Thymus (tissue), 11 donors: ENCODE measurements around the gene KMT2B. TPM values are rescaled to one million over a fixed set of nuclear protein-coding genes. Genes with fewer than 3 reads are reported as not detected.

Experiments used
- DNase-seq, 9 donors: peaks; one replicate each; pipeline ENCODE4 v3.0.0-alpha.2; 2013; ENCODE audit warnings: low spot score in 9 of 9, low read depth in 6 of 9, missing footprints in 1 of 9
- H3K27ac ChIP-seq, 2 donors: one replicate each; pipeline ENCODE4 v1.5.1; 2013; ENCODE audit warnings: control low read depth in 1 of 2, low read depth in 1 of 2, low read length in 1 of 2, mild to moderate bottlenecking in 1 of 2, moderate library complexity in 1 of 2
- H3K27me3 ChIP-seq, 2 donors: one replicate each; pipeline ENCODE4 v1.5.1; 2013; ENCODE audit warnings: low read length in 1 of 2; ENCODE audit not compliant: control insufficient read depth in 2 of 2, insufficient read depth in 1 of 2
- H3K36me3 ChIP-seq, 2 donors: one replicate each; pipeline ENCODE4 v1.5.1; 2013; ENCODE audit warnings: low read length in 1 of 2, mild to moderate bottlenecking in 1 of 2, moderate library complexity in 1 of 2; ENCODE audit not compliant: control insufficient read depth in 2 of 2, insufficient read depth in 2 of 2
- H3K4me1 ChIP-seq, 2 donors: one replicate each; pipeline ENCODE4 v1.5.1; 2013; ENCODE audit warnings: low read length in 2 of 2; ENCODE audit not compliant: control insufficient read depth in 2 of 2, insufficient read depth in 2 of 2
- H3K4me3 ChIP-seq, 2 donors: one replicate each; pipeline ENCODE4 v1.5.1; 2013; ENCODE audit warnings: low read length in 2 of 2, control low read depth in 1 of 2, mild to moderate bottlenecking in 1 of 2
- H3K9me3 ChIP-seq, 2 donors: one replicate each; pipeline ENCODE4 v1.5.1; 2013; ENCODE audit warnings: low read length in 1 of 2, mild to moderate bottlenecking in 1 of 2; ENCODE audit not compliant: control insufficient read depth in 2 of 2, insufficient read depth in 1 of 2
- WGBS: extraction: QIAGEN DNeasy Blood & Tissue Kit; methylation state at CpG from one replicate; pipeline ENCODE4 v1.1.7; 2013; 5-methylcytosine and 5-hydroxymethylcytosine counted together
- polyA plus RNA-seq: library from polyadenylated mRNA; stranded (reverse); fragments of 200-250 nt; gene quantifications from one replicate; pipeline ENCODE4 v1.2.3, GENCODE V29; 2013
- total RNA-seq: library from RNA; stranded (reverse); fragments of 120-200 nt; gene quantifications from one replicate; pipeline ENCODE4 v1.2.4, GENCODE V29; 2013
- donor health status: healthy.

Gene KMT2B
- total and polyA plus RNA-seq, 2 donors = 5.2 to 39.0 TPM

DNA sequence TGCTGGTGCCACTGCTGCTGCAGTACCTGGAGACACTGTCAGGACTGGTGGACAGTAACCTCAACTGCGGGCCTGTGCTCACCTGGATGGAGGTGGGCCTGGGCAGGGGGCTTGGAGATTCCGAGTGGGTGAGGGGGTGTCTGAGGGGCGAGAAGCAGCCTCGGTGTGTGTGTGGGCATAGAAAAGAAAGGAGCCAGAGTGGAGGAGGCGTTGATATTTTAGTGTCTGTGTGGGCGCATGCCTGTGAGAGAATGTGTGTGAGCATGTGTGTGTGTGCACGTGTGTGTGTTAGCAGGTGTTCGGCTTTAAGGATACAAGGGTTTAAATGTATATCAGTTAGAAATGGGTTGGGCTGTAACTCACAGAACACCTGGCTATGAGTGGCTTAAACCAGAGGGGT, 61.2 kb downstream of the KMT2B start:
- Histone ChIP-seq H3K4me1 (peaks cover 7 to 13% of the 10 kb centered on the region in 2 donors), H3K9me3 (no peaks in the 10 kb centered on the region), H3K36me3 (peaks cover 37 to 58% of the 10 kb centered on the region in 2 donors), H3K27me3 (no peaks in the 10 kb centered on the region), H3K4me3 (no peak overlapping the region), H3K27ac (no peak overlapping the region)
- no peak for DNase-seq
- WGBS = 96% methylated on average over 8 of the region's 8 CpGs

DNA sequence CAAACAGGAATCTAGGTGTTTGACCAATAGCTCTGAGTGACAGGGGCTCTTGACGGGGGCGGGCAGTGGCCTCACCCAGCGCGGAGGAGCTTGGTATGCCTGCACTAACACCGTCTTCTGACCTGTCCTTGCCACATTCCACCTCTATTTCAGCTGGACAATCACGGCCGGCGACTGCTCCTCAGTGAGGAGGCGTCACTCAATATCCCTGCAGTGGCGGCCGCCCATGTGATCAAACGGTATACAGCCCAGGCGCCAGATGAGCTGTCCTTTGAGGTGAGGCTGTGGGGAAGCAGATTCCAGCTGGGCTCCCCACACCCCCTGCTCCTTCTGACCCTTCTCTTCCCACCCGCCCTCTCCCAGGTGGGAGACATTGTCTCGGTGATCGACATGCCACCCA, 62.3 kb downstream of the KMT2B start:
- 98% methylated on average over 16 of the region's 16 CpGs for WGBS
- H3K36me3 ChIP-seq = peaks cover 37 to 68% of the 10 kb centered on the region in 2 donors

DNA sequence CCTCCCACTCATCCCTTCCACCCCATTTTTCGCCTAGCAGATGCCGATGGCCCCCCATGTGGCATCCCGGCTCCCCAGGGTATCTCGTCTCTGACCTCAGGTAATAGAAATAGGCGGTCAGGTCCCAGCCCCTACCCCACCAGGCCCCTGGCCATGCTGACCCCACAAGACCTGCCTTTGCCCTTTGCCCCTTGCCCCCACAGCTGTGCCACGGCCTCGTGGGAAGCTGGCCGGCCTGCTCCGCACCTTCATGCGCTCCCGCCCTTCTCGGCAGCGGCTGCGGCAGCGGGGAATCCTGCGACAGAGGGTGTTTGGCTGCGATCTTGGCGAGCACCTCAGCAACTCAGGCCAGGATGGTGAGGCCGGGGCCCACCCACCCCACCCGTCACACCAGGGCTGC, 62.9 kb downstream of the KMT2B start:
- Histone ChIP-seq H3K4me3 (no peak overlapping the region), H3K27ac (no peak overlapping the region), H3K9me3 (no peaks in the 10 kb centered on the region), H3K27me3 (no peaks in the 10 kb centered on the region), H3K36me3 (peaks cover 38 to 75% of the 10 kb centered on the region in 2 donors), H3K4me1 (peaks cover 6 to 7% of the 10 kb centered on the region in 2 donors)
- no peak for DNase-seq
- 98% methylated on average over 20 of the region's 20 CpGs for WGBS

More for the DNA sequence above, 62.3 kb downstream of the KMT2B start:
- Histone ChIP-seq H3K4me3 (no peak overlapping the region), H3K27me3 (no peaks in the 10 kb centered on the region), H3K4me1 (peaks cover 6 to 7% of the 10 kb centered on the region in 2 donors), H3K27ac (no peak overlapping the region), H3K9me3 (no peaks in the 10 kb centered on the region)
- no peak for DNase-seq

DNA sequence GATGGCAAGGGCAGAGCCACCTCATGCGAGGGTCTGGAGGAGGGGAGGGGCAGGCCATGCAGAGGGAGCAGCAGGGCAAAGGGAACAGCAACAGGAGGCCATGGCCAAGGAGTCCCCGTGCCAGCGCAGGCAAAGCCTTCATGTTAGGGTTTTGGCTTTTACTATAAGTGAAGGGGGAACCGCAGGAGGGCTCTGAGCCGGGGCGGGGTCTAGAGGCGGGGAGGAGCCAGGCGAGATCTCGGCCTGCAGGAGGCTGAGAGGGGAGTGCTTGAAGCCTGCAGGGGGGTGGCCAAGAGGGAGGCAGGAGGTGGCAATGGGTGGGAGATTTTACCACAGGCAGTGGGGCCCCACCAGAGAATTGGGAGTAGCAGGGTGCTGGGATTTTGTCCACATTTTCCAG, 63.8 kb downstream of the KMT2B start:
- Histone ChIP-seq H3K27ac (no peak overlapping the region), H3K9me3 (no peaks in the 10 kb centered on the region), H3K27me3 (no peaks in the 10 kb centered on the region), H3K4me1 (peaks cover 0 to 4% of the 10 kb centered on the region in 2 donors), H3K4me3 (no peak overlapping the region), H3K36me3 (peaks cover 45 to 81% of the 10 kb centered on the region in 2 donors)
- DNase-seq = no peak
- 96% methylated on average over 9 of the region's 9 CpGs for WGBS

DNA sequence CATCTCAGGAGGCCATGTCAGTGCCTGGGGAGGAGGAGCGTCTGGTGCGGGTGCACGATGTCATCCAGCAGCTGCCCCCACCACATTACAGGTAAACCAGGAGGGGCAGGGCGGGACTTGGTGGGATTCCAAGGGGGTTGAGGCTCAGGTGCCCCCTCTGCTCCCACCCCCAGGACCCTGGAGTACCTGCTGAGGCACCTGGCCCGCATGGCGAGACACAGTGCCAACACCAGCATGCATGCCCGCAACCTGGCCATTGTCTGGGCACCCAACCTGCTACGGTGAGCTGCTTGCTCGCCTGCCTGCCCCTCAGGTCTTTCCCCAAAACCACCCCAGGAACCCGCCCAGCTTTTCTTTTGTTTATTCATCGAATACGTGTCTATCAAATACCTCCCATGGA, 64.8 kb downstream of the KMT2B start:
- Histone ChIP-seq H3K4me3 (no peak overlapping the region), H3K9me3 (no peaks in the 10 kb centered on the region), H3K27ac (no peak overlapping the region), H3K27me3 (no peaks in the 10 kb centered on the region), H3K36me3 (peaks cover 45 to 91% of the 10 kb centered on the region in 2 donors), H3K4me1 (no peaks in the 10 kb centered on the region)
- no peak for DNase-seq
- WGBS = 97% methylated on average over 12 of the region's 12 CpGs

DNA sequence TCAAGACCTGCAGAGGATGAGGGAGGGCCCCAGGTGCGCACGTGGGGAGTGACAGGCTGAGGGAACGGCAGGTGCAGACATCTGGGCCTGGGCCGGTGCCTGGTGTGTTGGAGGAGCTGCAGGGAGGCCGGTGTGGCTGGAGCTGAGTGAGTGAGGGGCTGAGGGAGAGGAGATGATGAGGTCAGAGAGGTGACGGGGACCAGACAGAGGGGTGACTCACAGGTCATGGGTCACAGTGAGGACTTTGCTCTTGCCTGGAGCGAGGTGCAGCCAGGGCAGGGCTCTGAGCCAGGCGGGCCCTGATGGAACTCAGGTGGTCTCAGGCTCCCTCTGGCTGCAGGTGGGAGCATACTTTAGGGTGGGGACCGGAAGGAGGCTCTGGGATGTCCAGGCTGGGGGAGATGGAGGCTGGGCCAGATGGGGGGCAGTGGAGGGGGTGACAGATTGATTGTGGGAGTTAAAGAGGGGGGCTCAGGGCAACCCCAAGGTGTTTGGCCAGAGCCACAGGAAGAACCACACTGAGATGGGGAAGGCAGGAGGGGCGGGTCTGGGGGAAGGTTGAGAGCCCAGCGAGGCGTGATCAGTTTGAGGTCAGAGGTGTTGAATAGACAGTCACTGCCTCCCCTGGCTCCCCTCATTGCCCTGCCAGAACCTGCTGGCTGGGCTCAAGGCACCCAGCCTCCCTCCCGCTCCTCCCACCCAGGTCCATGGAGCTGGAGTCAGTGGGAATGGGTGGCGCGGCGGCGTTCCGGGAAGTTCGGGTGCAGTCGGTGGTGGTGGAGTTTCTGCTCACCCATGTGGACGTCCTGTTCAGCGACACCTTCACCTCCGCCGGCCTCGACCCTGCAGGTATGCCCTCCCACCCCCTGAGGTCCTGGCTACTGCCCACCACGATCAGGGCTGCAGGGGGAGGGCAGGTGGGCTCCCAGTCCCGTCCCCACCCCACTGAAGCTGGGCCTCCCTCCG, 65.9 kb downstream of the KMT2B start:
- H3K36me3 ChIP-seq = peaks cover 36 to 87% of the 10 kb centered on the region in 2 donors

DNA sequence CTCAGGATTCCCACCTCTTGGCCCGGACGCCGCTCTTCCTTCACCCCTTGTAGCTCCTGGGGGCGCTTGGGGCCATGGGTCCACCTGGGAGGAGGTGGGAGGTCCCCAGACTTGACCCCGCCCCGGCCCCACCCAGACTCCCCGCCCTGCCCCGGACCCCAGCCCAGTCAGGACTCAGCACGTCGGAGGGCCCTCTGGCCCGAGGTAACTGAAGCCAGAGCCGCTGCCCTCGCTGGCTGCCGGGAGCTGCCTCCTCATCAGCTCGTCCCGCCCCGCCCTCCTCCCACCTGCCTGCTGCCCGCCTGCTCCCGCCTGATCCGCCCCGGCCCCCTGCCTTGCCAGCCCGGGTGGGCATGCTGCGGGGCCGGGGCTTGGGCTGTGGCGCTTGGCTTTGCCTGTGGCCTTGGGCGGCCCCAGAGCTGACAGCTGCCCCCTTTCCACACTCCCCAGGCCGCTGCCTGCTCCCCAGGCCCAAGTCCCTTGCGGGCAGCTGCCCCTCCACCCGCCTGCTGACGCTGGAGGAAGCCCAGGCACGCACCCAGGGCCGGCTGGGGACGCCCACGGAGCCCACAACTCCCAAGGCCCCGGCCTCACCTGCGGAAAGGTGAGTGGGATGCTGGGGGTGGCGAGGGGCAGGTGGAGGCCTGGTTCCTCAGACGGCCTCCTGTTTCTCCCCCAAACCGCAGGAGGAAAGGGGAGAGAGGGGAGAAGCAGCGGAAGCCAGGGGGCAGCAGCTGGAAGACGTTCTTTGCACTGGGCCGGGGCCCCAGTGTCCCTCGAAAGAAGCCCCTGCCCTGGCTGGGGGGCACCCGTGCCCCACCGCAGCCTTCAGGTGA, 66.9 kb downstream of the KMT2B start:
- H3K36me3 ChIP-seq = peaks cover 31 to 81% of the 10 kb centered on the region in 2 donors
- H3K9me3 ChIP-seq = no peaks in the 10 kb centered on the region
- DNase-seq = no peak
- H3K4me1 ChIP-seq = no peaks in the 10 kb centered on the region
- WGBS = 90% methylated on average over 45 of the region's 45 CpGs
- H3K27me3 ChIP-seq = no peaks in the 10 kb centered on the region
- H3K4me3 ChIP-seq = no peak overlapping the region
- no peak overlapping the region for H3K27ac ChIP-seq

More for the DNA sequence above, 65.9 kb downstream of the KMT2B start:
- 96% methylated on average over 28 of the region's 28 CpGs for WGBS
- no peaks in the 10 kb centered on the region for H3K9me3 ChIP-seq
- H3K27me3 ChIP-seq = no peaks in the 10 kb centered on the region
- H3K4me3 ChIP-seq = no peak overlapping the region
- DNase-seq = no peak
- no peak overlapping the region for H3K27ac ChIP-seq
- no peaks in the 10 kb centered on the region for H3K4me1 ChIP-seq

DNA sequence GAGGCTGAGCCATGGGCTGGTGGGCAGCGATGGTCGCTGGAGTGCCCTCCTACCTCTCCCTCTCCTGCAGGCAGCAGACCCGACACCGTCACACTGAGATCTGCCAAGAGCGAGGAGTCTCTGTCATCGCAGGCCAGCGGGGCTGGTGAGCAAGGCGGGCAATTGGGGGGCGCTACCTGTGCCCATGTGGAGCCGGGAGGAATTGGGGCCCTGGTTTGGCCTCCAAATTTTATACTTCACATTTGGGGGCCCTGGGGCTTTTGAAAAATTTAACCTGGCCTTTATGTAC, 67.5 kb downstream of the KMT2B start:
- H3K4me3 ChIP-seq = no peak overlapping the region
- H3K27ac ChIP-seq = no peak overlapping the region
- 98% methylated on average over 10 of the region's 10 CpGs for WGBS
- no peaks in the 10 kb centered on the region for H3K4me1 ChIP-seq
- H3K27me3 ChIP-seq = no peaks in the 10 kb centered on the region
- DNase-seq = no peak
- H3K9me3 ChIP-seq = no peaks in the 10 kb centered on the region
- H3K36me3 ChIP-seq = peaks cover 27 to 75% of the 10 kb centered on the region in 2 donors
